ENCODE measurements around the gene BNC2.

The BNC2 gene

GRCh38 chr9:16712787-16713186, 157.7 kb downstream of the BNC2 start:
- DNase-seq, result no peak
- TF ChIP-seq POLR2A (IDR thresholded peaks at IDR 0.05; ENCODE audit: low read length) (no peak), GATA1 (IDR thresholded peaks at IDR 0.05; ENCODE audit: low read depth, low read length) (no peak)

GRCh38 chr9:16710888-16711287, 159.6 kb downstream of the BNC2 start:
- no peak for DNase-seq
- TF ChIP-seq GATA1 (IDR thresholded peaks at IDR 0.05; ENCODE audit: low read depth, low read length) (no peak), POLR2A (IDR thresholded peaks at IDR 0.05; ENCODE audit: low read length) (no peak)

- DNase-seq, result no peak
- no peak for TF ChIP-seq GATA1 (IDR thresholded peaks at IDR 0.05; ENCODE audit: low read depth, low read length)
- no peak for TF ChIP-seq POLR2A (IDR thresholded peaks at IDR 0.05; ENCODE audit: low read length)
Measured at GRCh38 chr9:16709924-16710323, 160.5 kb downstream of the BNC2 start.

- no peak for DNase-seq
- TF ChIP-seq POLR2A (IDR thresholded peaks at IDR 0.05; ENCODE audit: low read length), result no peak
- no peak for TF ChIP-seq GATA1 (IDR thresholded peaks at IDR 0.05; ENCODE audit: low read depth, low read length)
Measured at GRCh38 chr9:16708656-16709435, 161.6 kb downstream of the BNC2 start.

GRCh38 chr9:16705111-16705604, 165.3 kb downstream of the BNC2 start:
- no peak for TF ChIP-seq POLR2A (IDR thresholded peaks at IDR 0.05; ENCODE audit: low read length)
- TF ChIP-seq GATA1 (IDR thresholded peaks at IDR 0.05; ENCODE audit: low read depth, low read length), result no peak
- DNase-seq, result no peak

- DNase-seq, result no peak
- TF ChIP-seq POLR2A (IDR thresholded peaks at IDR 0.05; ENCODE audit: low read length), result no peak
- TF ChIP-seq GATA1 (IDR thresholded peaks at IDR 0.05; ENCODE audit: low read depth, low read length), result no peak
Measured at GRCh38 chr9:16704116-16705110, 166.1 kb downstream of the BNC2 start.

GRCh38 chr9:16701347-16701746, 169.1 kb downstream of the BNC2 start:
- no peak for DNase-seq
- TF ChIP-seq GATA1 (IDR thresholded peaks at IDR 0.05; ENCODE audit: low read depth, low read length) (no peak), POLR2A (IDR thresholded peaks at IDR 0.05; ENCODE audit: low read length) (no peak)

- TF ChIP-seq POLR2A (IDR thresholded peaks at IDR 0.05; ENCODE audit: low read length), result no peak
- no peak for TF ChIP-seq GATA1 (IDR thresholded peaks at IDR 0.05; ENCODE audit: low read depth, low read length)
- no peak for DNase-seq
Measured at GRCh38 chr9:16693616-16694015, 176.9 kb downstream of the BNC2 start.

GRCh38 chr9:16690628-16691027, 179.8 kb downstream of the BNC2 start:
- no peak for TF ChIP-seq POLR2A (IDR thresholded peaks at IDR 0.05; ENCODE audit: low read length)
- no peak for TF ChIP-seq GATA1 (IDR thresholded peaks at IDR 0.05; ENCODE audit: low read depth, low read length)
- no peak for DNase-seq

GRCh38 chr9:16690205-16690604, 180.3 kb downstream of the BNC2 start:
- DNase-seq, result no peak
- no peak for TF ChIP-seq GATA1 (IDR thresholded peaks at IDR 0.05; ENCODE audit: low read depth, low read length)
- no peak for TF ChIP-seq POLR2A (IDR thresholded peaks at IDR 0.05; ENCODE audit: low read length)

GRCh38 chr9:16689351-16689938, 181.0 kb downstream of the BNC2 start:
- TF ChIP-seq GATA1 (IDR thresholded peaks at IDR 0.05; ENCODE audit: low read depth, low read length), result no peak
- TF ChIP-seq POLR2A (IDR thresholded peaks at IDR 0.05; ENCODE audit: low read length), result no peak
- DNase-seq, result no peak

- no peak for TF ChIP-seq POLR2A (IDR thresholded peaks at IDR 0.05; ENCODE audit: low read length)
- TF ChIP-seq GATA1 (IDR thresholded peaks at IDR 0.05; ENCODE audit: low read depth, low read length), result no peak
- DNase-seq, result no peak
Measured at GRCh38 chr9:16688814-16689213, 181.7 kb downstream of the BNC2 start.

GRCh38 chr9:16687678-16688369, 182.6 kb downstream of the BNC2 start:
- DNase-seq, result no peak
- TF ChIP-seq POLR2A (IDR thresholded peaks at IDR 0.05; ENCODE audit: low read length) (no peak), GATA1 (IDR thresholded peaks at IDR 0.05; ENCODE audit: low read depth, low read length) (no peak)
